Stomach smooth muscle (tissue), 2 donors: ENCODE data around the gene BPIFB3.

Experiments
- H3K27ac ChIP-seq: one replicate; pipeline ENCODE4 v1.7.0; 2013; ENCODE audit warnings: mild to moderate bottlenecking, low read length, inconsistent platforms
- H3K27me3 ChIP-seq, 2 donors: one replicate each; pipeline ENCODE4 v1.7.0; 2013; ENCODE audit warnings: low read length in 2 of 2; ENCODE audit not compliant: insufficient read depth in 2 of 2, control insufficient read depth in 1 of 2
- H3K36me3 ChIP-seq, 2 donors: one replicate each; pipeline ENCODE4 v1.7.0; 2013; ENCODE audit warnings: low read length in 2 of 2; ENCODE audit not compliant: control insufficient read depth in 2 of 2, insufficient read depth in 2 of 2
- H3K4me1 ChIP-seq: one replicate; pipeline ENCODE4 v1.7.0; 2013; ENCODE audit warnings: low read length; ENCODE audit not compliant: control insufficient read depth, insufficient read depth
- H3K4me3 ChIP-seq, 2 donors: one replicate each; pipeline ENCODE4 v1.7.0; 2013; ENCODE audit warnings: low read length in 2 of 2
- H3K9ac ChIP-seq, 2 donors: one replicate each; pipeline ENCODE4 v1.7.0; 2013; ENCODE audit warnings: low read length in 2 of 2, mild to moderate bottlenecking in 1 of 2
- H3K9me3 ChIP-seq, 2 donors: one replicate each; pipeline ENCODE4 v1.7.0; 2013; ENCODE audit warnings: low read length in 2 of 2; ENCODE audit not compliant: control insufficient read depth in 2 of 2
- donor health status: healthy.
- donor health status: Pancreatic carcinoma.

The BPIFB3 gene, protein sequence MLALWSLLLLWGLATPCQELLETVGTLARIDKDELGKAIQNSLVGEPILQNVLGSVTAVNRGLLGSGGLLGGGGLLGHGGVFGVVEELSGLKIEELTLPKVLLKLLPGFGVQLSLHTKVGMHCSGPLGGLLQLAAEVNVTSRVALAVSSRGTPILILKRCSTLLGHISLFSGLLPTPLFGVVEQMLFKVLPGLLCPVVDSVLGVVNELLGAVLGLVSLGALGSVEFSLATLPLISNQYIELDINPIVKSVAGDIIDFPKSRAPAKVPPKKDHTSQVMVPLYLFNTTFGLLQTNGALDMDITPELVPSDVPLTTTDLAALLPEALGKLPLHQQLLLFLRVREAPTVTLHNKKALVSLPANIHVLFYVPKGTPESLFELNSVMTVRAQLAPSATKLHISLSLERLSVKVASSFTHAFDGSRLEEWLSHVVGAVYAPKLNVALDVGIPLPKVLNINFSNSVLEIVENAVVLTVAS

DNA sequence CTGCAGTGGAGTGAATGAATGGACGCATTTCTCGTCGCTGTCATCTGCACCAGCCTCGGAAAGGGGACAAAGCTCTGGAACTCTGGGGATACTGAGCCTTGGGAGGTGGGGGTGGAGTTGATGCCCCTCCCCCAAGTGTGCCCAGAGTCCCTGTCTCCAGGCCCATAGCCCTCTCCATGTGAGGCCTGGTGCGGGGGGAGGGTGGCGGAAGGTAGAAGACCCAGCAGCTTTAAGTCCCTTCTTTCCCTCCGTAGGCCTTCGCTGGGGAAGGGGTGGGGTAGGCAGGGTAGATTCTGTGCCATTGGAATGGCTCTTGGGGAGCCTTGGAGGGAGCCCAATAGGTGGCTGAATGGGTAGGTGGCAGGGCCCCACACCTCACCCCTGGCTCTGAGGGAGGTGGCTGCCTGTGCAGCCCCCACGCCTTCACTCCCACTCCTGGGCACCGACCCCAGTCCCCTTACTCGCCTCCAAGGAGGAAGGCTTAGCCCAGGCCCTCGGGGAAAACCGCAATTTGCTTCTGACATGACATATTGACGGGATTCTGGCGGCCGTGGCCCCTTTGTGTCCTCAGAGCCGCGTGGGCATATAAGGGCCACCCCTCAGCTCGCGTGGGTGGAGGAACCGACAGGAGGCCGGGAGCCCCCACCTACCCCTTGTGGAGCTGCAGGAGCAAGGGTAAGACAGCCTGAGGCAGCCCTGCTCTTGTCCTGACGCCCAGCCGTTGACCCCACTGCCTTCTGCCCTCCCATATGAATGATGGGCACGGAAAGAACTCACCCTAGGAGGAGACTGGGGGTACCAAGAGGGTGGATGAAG lies at the start of gene BPIFB3:
Gene BPIFB3 (plus strand): TSS at position 613 of the 816 bp plus-strand sequence. CDS start 1,533 bp downstream, outside the sequence.
- Histone ChIP-seq H3K27ac (no peak within 1 kb of the TSS), H3K4me3 (no peak within 1 kb of the TSS), H3K9ac (no peak within 1 kb of the TSS), H3K9me3 (no peaks in the 10 kb centered on the region), H3K36me3 (no peaks in the 10 kb centered on the region), H3K27me3 (peaks cover 0 to 3% of the 10 kb centered on the region in 2 donors), H3K4me1 (no peaks in the 10 kb centered on the region)

DNA sequence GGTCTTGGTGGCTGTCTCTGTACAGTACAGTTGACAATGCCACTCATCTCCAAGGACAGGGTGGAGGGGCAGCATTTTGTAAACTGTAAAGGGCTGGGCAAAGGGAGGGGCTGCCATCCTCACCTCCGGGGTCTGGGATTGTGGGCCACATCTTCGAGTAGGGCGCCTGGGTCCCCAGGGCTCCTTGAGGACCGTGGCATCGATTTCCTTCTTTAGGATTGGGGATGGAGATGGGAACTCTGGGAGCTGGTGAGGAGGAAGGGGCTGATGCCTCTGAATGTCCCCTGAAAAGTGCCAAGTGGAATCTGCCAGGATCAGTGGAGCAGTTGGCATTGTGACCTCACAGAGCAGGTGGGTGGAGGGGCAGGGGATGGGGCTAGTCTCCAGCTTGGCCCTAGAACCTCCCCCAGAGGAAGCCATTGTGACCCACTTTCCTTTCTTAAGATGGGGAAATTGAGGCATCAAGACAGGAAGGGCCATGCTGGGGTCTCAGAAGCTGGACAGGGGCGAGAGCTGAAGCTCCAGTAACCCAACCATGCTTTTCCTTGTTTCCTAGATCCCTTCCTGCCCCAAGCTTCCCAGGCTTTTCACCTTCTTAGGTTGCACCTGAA lies 49.5 kb upstream of the BPIFB3 start, which contains the start of gene SUN5:
Gene SUN5 (minus strand): TSS at position 293 of the 611 bp plus-strand sequence. CDS start 93 bp downstream, at position 200.
- no peaks in the 10 kb centered on the region for H3K4me1 ChIP-seq
- H3K9ac ChIP-seq: no peak within 1 kb of the TSS
- no peak within 1 kb of the TSS for H3K4me3 ChIP-seq
- H3K36me3 ChIP-seq: no peaks in the 10 kb centered on the region
- H3K27me3 ChIP-seq: peaks cover 0 to 4% of the 10 kb centered on the region in 2 donors
- no peak within 1 kb of the TSS for H3K27ac ChIP-seq
- peaks cover 4 to 15% of the 10 kb centered on the region in 2 donors for H3K9me3 ChIP-seq

DNA sequence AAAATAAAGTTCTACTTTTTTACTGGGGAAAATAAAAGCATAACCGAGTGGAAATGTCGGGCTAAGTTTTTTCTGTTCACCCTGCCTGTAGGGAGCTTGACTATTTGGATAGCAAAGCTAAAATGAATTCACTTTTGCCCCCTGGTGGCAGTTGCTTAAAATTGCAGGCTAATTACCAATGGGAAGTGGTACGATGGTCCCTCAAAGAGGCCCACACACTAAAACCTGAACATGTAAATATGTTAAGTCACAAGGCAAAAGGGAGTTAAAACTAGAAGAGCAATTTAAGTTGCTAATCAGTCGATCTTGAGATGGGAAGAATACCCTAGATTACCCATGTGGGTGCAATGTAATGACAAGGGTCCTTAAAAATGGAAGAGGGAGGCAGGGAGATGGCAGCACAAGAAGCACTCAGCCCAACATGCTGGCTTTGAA lies 48.6 kb upstream of the BPIFB3 start:
- Histone ChIP-seq H3K27ac (no peak overlapping the region), H3K9me3 (peaks cover 4 to 15% of the 10 kb centered on the region in 2 donors), H3K27me3 (peaks cover 0 to 4% of the 10 kb centered on the region in 2 donors), H3K4me1 (no peaks in the 10 kb centered on the region), H3K36me3 (no peaks in the 10 kb centered on the region), H3K9ac (no peak overlapping the region), H3K4me3 (no peak overlapping the region)

DNA sequence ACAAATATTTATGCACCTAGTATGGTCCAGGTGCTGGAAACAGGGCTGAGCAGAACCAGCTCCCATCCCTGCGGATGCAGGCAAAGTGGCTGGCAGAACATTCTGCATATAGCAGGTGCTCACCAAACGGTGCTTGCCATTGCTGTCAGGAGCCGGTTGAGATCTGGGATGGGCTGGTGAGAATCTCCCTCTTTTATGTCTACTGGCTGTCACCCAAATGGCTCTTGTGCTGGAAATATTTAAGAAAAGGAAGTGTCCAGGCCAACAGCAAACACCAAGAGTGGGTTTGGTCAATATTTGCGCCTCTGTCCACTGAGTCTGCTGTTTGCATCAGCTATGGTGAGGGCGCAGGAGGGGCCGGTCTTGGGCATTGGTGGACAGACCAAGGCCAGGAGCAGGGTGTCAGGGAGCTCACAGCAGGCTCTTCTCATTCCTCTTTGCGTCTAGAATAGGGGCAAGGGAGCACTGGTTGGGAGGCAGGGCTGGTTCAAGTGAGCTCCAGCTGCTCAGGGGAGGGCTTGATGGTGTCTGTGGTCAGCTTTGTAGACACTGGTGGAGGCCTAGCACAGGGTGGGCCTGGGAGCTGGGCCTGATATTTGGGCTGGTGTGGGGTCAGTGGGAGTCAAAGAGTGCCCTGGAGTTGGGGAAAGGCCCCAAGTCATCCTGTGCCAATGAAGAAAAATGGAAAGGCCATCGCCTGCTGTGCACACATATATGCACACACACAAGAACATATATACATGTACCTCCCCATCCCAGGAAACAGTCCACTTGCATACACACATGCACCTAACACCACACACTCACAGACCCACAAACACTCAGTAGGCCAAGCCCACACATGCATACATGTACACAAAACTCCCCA lies 47.6 kb upstream of the BPIFB3 start:
- Histone ChIP-seq H3K9ac (no peak overlapping the region), H3K4me3 (no peak overlapping the region), H3K27ac (no peak overlapping the region)

DNA sequence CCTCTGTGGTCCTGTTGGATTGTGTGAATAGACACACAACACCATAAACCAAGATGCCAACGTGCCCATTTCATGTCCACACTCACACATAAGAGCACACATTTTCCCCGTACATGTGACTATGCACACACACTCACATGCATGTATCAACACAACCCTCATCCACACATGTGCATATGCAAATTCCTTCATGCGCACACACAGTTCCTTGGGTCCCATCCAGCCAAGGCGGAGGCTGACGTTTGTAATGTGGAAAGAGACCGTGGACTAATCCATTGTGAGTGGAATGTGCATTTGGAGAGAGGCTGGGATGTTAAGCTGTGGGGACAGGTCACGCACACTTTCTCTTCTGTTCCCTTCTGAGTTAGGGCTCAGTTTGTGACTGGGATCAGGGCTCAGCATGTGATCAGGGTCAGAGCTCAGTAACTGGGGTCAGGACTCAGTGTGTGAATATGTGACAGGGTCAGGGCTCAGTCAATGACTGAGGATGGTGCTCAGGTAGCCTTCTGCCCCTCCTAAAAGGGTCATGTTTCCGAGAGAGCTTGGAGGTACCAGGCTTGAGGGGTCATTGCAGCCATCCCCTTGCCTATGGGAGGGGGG lies 46.8 kb upstream of the BPIFB3 start:
- Histone ChIP-seq H3K4me1 (no peaks in the 10 kb centered on the region), H3K36me3 (no peaks in the 10 kb centered on the region), H3K27ac (no peak overlapping the region), H3K9ac (no peak overlapping the region), H3K27me3 (peaks cover 0 to 4% of the 10 kb centered on the region in 2 donors), H3K4me3 (no peak overlapping the region), H3K9me3 (peaks cover 4 to 15% of the 10 kb centered on the region in 2 donors)

More for the DNA sequence above, 47.6 kb upstream of the BPIFB3 start:
- H3K9me3 ChIP-seq: peaks cover 4 to 15% of the 10 kb centered on the region in 2 donors
- peaks cover 0 to 4% of the 10 kb centered on the region in 2 donors for H3K27me3 ChIP-seq
- H3K36me3 ChIP-seq: no peaks in the 10 kb centered on the region
- H3K4me1 ChIP-seq: no peaks in the 10 kb centered on the region

DNA sequence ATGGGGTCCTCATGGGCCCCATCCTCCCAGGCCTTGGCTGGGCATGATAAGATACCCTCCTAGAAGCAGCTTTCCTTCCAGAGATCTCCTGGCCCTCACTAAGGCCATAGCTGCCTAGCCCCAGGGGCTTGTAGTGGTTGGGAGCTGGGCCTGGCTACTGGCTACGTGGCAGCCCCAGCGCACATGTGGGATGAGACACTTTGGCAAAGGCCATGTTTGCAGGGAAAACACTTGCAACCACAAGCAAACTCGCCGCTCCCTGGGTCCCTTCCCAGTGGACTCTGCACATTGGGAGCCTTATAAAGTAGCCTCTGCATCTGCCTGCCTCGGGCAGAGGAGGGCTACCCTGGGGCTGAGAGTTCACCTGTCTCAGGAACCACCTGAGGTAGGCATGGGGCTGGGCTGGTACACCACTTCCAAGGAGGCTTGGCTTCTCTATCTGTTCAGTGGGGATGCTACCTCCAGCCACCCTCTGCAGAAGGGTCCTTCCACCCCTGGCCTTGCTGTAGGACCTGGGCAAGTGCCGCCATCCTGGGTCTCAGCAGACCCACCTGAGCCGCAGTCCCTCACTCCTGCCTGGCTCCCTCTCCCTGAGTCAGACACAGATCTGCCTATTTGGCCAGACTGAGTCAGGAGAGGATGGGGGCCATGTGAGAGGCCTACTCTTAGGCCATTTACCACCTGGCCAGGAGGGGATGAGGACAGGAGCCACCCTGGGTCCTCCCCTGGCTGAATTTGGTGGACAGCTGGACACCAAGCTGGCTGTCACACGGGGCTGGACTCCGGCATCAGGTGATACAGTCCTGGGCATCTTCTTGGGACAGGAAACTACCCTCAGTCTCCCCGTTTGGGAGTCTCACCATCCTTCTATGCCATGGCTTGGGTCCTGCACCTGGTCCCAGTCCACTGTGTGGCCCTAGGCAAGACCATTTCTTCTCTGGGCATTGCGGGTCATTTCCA lies 46.0 kb upstream of the BPIFB3 start, which contains the start of gene BPIFB2:
Gene BPIFB2 (plus strand): TSS at position 329 of the 960 bp plus-strand sequence. CDS start 871 bp downstream, outside the sequence.
- H3K27me3 ChIP-seq: peaks cover 3 to 4% of the 10 kb centered on the region in 2 donors
- H3K36me3 ChIP-seq: no peaks in the 10 kb centered on the region
- H3K4me1 ChIP-seq: no peaks in the 10 kb centered on the region
- peaks cover 4 to 15% of the 10 kb centered on the region in 2 donors for H3K9me3 ChIP-seq
- H3K9ac ChIP-seq: no peak within 1 kb of the TSS
- no peak within 1 kb of the TSS for H3K27ac ChIP-seq
- no peak within 1 kb of the TSS for H3K4me3 ChIP-seq

DNA sequence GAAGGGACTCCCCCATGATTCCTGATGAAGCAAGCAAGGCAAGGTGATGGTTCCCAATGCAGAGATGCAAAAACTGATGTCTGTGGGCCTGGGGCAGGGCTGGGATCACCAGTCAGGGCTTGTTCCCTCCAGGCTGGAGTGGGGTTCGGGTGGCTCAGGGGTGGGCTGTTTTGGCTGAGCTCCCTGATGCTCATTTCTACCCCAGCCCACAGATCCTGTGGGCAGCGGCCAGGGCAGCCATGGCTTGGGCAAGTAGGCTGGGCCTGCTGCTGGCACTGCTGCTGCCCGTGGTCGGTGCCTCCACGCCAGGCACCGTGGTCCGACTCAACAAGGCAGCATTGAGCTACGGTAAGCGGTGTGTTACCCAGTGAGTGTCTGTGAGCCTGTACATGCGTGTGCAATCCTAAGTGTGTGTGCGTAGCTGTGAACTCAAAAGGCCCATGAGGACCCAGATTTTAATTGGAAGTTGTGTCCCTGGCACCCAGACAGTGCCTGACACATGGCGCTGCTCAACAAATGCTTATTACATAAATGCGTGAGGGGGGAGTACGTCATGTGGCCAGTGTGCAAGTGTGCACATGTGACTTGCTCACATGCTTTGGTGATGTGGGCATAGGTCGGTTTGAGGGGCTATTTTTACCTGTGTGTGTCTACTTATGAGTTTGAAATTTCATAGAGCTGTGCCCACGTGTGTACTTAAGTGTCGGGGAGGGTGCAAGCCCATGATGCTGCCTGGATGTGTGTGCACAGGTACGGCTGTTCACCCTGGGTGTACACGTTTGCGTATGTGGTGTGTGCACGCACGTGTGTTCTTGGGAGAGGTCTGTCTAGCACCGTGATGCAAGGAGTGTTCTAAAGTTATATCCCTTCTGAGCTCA lies 45.1 kb upstream of the BPIFB3 start:
- Histone ChIP-seq H3K27me3 (peaks cover 4 to 6% of the 10 kb centered on the region in 2 donors), H3K27ac (no peak overlapping the region), H3K4me3 (no peak overlapping the region), H3K9me3 (peaks cover 4 to 15% of the 10 kb centered on the region in 2 donors), H3K9ac (no peak overlapping the region), H3K4me1 (no peaks in the 10 kb centered on the region), H3K36me3 (no peaks in the 10 kb centered on the region)
